Stimulated activated CD8-positive, alpha-beta memory T cell treated with anti-CD3 and anti-CD28 coated beads, Interleukin-15, amount 100 ng/mL, for 4 hours (primary cell): Measurements from ENCODE around the gene SDK2.
"Not testable (repeated sequence)": the region's sequence is repeated elsewhere in the genome, so short reads cannot be mapped to it uniquely, and the experiment has no call there.

Experiments used
- DNase-seq, 2 donors: peaks; one replicate each; pipeline ENCODE4 v3.0.0-alpha.2; 2020; ENCODE audit warnings: low read depth in 2 of 2

Gene SDK2

DNA sequence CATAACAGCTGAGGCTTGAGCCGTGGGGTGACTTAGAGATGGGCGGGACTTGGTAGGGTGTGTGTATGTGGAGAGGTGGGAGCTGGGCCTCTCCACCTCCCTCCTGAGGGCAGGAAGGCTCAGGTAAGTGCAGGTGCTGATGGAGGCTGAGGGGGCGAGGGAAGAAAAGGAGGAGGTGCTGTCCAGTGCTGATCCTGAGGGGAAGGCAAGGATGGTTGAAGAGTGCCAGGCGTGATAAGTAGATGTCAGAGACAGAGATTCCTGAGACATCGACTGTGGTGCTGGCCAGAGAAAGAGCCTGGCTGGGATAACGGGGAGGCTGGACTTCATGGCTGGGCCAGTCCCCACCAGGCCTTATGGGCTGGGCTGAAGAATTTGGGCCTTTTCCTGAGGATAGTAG is 159.1 kb downstream of the SDK2 start:
- DNase-seq, result no peak

DNA sequence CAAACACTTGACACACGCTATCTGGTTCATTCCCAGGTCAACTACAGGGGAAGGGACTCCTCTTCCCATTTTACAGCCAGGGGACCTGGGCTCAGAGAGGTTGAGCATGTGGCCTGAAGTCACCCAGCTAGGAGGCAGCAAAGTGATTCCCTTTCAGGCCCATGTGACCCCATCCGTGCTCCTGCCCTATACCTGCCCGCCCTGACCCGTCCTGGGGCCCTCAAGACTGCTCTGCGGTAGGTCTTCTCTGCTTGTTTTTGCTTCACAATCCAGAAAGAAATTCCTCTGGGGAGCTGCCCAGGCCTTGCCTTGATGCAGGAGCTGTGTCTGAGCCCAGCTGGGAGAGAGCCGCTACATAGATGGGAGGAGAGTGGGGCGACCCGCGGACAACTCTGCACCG is 161.4 kb downstream of the SDK2 start:
- DNase-seq, result no peak

- DNase-seq, result no peak
These were observed 162.0 kb downstream of the SDK2 start for GRCh38 chr17:73482251-73482716.

GRCh38 chr17:73481676-73482075 is 162.6 kb downstream of the SDK2 start:
- no peak for DNase-seq

DNA sequence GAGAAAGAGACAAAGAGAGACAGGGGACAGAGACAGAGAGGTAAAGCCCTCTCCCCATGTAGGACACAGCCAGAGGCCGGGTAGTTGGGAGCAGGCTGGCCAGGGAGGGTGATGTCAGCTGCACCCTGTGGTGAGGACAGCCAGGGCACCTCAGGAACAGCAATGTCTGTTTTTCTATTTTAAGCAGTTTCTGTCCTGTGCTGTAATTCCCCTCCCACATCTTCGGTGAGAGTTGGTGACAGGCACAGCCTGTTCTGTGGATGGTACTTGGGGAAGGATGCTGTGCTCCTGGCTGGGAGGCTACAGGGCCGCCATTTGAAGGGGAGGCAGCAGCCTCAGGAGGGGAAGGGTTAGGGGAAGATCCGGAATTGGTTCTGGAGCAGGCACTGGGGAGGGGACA is 163.5 kb downstream of the SDK2 start:
- DNase-seq, result no peak

GRCh38 chr17:73478768-73479424 is 165.3 kb downstream of the SDK2 start:
- no peak for DNase-seq

DNA sequence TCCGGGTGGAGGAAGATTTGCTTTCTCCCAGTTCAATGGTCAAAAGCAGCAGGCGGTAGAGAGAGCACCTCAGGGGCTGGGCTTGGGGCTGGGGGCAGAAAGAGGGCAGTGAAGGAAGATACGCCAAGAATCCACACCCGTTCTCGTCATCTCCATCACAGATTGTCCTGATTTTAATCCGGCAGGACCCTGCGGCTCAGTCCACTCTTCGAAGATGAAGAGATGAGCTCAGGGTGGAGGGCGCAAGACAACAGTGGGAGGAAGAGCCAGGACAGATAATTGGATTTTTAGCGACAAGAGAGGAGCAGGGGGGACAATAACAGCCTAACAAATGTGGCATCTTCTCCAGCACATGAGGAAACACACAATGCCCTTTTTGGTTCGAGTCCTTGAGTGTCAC is 165.9 kb downstream of the SDK2 start:
- DNase-seq, result no peak

GRCh38 chr17:73476890-73477350 is 167.3 kb downstream of the SDK2 start:
- no peak for DNase-seq

DNA sequence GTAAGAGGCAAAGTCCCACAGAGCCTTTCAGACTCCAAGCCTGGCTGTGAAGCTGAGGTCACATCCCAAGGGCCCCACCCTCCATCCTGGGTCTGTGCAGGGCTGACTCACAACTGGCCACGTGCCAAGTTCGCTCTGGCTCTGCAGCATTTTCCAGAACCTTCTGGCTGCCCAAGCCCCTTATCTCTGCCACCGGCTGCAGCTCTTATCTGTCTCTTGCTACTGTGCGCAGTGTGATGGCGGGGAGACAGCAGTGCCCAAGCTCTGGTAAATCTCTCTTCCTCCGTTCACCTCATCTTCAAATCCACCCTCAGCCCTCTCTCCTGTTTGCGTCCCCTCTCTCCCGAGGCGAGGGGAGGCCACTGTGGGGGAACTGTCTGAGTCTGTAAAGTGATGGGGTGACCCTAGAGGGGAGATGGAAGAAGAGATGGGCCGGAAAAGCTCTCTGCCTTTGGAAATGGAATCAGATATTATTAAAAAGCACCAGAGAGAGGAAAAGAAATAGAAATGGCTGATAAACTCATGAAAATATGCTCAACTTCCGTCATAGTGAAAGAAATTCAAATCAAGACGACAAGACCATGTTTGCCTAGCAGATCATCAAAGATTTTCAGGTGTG is 169.8 kb downstream of the SDK2 start:
- no peak for DNase-seq

DNA sequence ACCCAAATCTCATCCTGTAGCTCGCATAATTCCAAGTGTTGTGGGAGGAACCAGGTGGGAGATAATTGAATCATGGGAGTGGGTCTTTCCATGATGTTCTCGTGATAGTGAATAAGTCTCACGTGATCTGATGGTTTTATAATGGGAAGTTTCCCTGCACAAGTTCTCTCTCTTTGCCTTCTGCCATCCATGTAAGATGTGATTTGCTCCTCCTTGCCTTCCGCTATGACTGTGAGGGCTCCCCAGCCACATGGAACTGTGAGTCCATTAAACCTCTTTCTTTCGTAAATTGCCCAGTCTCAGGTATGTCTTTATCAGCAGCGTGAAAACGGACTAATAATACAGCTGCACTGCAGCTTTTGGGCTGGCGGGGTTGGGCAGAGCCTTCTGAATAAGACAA is 171.5 kb downstream of the SDK2 start:
- not testable (repeated sequence) for DNase-seq

GRCh38 chr17:73471924-73472323 is 172.3 kb downstream of the SDK2 start:
- DNase-seq, result no peak

DNA sequence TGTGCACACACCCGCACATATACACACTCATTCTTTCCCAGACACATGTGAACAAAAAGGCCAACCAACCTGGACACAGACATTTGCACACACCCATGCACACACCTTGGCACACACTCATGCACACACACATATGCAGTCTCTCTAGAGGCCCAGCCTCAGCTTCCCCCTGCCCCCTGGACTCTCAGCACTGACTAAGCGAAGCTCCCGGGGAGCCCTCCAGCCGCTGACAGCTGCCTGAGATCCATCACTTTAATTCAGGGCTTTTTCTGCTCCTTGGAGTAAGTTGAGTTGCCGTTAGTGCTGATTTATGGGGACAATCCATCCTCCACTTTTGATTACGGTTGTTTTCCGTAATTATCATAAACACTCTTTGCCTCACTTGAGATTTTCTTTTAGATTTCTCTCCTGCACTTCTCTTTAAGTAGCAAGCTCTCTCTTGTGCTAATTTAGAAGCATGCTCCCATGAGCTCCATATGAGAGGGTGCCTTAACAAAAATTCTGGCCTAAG is 173.9 kb downstream of the SDK2 start:
- no peak for DNase-seq

DNA sequence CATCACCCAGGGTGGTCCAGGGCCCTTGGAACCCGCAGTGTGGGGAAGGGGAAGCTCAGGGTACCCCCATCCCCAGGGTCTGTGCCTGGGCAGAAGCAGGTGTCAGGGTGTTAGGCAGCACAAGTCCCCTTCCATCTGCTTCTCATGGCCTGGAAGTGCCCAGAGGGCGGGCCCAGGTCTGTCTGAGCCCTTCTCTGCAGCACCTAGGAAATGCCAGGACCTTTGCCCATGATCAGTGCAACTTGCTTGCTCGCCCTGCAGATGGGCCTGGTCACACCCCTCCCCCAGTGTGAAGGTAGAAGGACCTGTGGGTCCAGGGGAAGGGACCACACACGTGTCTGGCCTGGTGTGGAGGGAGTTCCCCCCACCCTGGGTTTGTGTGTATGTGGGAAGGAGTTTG is 174.9 kb downstream of the SDK2 start:
- DNase-seq, result no peak

GRCh38 chr17:73468221-73468620 is 176.0 kb downstream of the SDK2 start:
- no peak for DNase-seq

DNA sequence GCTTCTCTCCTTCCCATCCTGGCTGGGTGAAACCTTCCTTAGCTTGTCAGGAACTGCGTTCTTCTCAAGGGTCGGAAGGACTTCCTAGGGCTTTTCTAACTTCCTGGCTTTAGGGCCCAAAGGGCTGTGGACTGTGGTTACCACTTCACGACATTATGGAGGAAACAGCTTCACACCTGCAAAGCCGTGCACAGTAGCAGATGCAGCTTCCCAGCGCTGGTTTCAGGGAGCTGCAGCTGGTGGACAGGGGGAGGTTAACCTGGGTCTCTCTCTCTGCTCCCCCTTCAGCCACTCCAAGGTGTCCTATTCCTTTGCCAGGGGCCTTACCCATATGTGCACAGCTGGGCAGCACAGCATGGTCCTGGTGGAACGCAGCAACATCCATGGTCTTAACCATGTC is 176.6 kb downstream of the SDK2 start:
- no peak for DNase-seq

DNA sequence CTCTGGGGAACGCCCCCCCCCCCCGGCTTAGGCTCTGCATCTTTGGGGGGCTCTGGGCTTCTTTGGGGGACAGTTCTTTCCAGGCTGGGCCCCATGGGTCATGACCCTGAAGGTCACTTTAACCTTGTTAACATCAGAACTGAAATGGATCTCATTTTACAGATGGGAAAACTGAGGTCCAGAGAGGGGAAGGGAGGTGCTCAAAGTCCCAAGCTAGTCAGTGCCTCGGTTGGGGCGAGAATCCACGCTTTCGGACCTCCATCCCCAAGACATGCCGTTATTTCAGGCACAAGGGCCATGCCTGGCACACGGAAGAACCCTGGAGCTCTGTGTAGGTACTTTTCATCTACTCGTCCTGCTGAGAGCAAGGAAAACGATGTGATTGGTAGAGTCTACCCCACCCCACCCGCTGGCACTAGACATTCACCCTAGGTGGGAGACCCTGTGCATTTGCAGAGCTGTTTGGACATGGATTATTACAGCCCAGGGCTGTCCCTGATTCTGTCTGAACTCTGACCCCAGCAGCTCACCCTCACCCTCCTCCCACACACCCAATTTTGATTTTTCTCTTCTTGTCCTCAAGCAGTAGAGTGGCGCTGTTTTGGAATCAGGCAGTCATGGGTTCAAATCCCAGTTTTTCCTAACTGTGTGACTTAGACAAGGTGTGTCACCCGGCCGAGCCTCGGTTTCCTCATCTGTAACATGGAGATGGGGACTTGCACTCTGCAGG is 177.4 kb downstream of the SDK2 start:
- no peak for DNase-seq

DNA sequence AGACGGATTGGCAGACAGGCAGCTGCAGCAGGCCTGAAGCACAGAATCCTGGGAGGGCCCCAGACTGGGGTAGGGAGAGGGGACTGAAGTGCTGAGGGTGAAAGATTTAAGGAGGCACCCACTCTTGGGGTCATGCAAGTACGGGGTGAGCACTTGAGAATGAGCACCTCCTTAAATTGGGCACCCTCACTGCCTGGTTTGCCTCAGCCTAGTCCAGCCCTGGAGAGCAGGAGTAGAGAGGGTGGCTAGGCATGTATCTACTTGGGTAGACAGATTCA is 178.4 kb downstream of the SDK2 start:
- no peak for DNase-seq

DNA sequence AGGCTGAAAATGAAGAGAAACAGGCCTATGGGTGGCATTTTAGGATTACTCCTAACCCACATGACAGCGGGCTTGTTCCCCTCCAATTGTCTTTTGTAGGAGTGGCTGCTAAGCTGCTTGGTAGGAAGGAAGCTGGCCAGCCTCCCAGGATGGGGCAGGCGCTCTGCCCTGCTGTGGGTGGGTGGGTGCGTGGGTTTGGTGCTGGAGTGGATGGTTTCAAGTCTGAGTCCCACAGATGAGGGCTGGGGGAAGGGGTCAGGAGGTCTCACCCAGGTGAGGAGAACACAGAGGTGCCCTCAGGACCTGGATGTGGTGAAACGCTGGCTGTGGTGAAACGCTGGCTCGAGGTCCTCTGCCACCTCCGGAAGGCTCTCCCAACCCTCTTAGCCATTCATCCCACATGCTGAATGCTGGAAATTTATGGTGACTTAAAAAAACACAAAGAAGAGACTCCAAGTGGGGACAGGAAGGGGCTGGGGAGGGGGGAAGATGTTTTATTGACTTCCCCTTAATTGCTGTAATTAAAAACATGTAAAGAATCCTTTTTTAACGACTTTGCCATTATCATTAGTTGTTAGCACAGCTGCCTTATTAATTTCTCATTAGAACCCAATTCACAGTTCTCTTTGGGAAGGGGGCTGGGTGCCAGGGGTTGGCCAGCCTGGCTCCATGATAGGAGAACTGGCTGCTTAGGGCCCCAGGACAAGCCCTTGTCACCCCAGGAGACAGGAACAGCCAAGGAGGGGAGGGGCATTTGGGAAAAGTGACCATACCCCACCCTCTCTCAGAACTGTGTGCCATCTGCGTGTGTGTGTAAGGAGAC is 178.9 kb downstream of the SDK2 start:
- DNase-seq, result no peak

DNA sequence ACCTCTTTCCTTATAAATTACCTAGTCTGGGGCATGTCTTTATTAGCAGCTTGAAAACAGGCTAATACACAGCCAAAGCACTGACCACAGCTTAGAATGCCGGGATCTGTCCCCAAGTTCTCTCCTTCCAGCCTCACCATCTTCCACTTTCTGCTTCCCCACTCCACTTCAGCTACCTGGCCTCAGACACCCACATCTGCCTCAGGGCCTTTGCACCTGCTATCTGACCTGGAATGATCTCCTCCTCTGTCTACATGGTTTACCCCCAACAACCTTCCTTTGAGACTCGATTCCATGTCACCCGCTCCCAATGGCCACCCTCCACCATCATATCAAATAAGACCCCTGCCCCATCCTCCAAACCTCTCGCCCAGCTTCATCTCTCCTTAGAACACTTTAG is 179.8 kb downstream of the SDK2 start:
- no peak for DNase-seq

DNA sequence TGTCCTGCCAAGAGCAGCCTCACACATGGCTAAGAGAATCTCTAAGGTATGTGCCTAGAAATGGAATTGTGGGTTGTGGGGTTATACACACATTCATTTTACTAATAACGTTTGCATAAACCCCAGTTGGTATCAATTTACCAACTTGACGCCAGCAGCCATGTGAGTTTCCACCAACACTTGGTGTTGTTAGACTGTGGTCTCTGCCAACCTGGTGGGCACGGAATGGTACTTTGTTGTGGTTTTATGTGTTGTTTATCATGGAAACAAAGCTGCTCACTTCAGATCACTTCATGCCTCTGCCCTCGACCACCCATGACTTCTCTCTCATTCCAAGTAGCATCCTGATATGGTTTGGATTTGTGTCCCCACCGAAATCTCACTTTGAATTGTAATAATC is 180.4 kb downstream of the SDK2 start:
- no peak for DNase-seq

DNA sequence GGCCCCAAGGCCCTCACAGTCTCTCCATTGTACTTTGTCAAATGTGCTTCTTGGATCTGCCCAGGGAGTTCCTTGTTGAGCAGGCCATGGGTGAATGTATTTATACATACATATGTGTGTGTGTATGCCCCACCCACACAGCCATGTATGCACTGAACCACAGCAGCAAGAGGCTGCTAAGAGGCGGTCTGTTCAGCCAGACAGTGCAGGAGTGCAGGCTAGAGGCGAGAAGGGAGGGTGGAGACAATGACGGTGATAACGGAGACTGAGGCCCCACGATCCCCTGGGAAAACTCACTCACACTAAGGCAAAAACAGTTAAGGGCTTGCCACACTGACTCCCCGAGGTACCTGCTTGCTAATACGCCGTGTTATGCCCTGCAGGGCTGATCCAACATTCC is 181.4 kb downstream of the SDK2 start:
- DNase-seq, result no peak

- no peak for DNase-seq
These were observed 184.3 kb downstream of the SDK2 start for GRCh38 chr17:73459980-73460379.
